ENCODE results near the gene CDH22.

CDH22 gene

DNA sequence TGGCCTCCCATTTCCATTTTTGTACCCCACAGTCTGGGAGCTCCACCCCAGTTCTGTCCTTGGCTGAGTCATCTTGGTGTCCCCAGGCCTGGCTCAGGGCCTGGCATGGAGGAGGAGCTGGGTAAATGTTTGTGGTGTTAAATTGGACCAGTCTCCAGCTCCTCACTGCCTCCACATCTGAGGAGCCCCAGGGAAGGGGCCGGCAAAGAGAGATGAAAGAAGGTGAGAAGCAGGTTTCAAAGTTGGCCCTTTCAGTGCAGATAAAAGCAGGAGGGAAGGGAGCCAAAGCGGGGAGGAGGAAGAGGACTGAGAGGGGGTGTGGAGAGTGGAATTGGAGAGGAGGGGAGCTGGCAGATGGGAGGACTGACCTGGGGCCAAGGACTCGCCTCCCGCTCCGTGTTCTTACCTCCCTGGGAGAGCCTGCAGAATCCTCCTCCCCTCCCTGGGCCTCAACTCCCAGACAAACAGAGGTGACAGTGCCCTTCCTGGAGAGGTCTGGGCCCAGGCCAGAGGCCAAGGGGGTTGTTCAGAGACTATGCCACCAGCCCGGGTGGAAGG lies 101.2 kb downstream of the CDH22 start:
- Histone ChIP-seq H3K36me3 (ENCODE audit: control insufficient read depth, insufficient read depth, low read length) (no peaks in the 10 kb centered on the region), H3K27ac (ENCODE audit: low read depth, low read length) (no peak overlapping the region), H3K4me3 (ENCODE audit: low read length) (no peak overlapping the region), H3K9ac (ENCODE audit: low read length) (no peak overlapping the region), H3K4me1 (ENCODE audit: control insufficient read depth, insufficient read depth, low read length) (no peaks in the 10 kb centered on the region), H3K27me3 (ENCODE audit: control insufficient read depth, insufficient read depth, low read length) (peaks cover 2% of the 10 kb centered on the region)

GRCh38 chr20:46206025-46206424 lies 102.3 kb downstream of the CDH22 start:
- Histone ChIP-seq H3K27me3 (ENCODE audit: control insufficient read depth, insufficient read depth, low read length) (peaks cover 6% of the 10 kb centered on the region), H3K27ac (ENCODE audit: low read depth, low read length) (no peak overlapping the region), H3K4me1 (ENCODE audit: control insufficient read depth, insufficient read depth, low read length) (no peaks in the 10 kb centered on the region), H3K9ac (ENCODE audit: low read length) (no peak overlapping the region), H3K36me3 (ENCODE audit: control insufficient read depth, insufficient read depth, low read length) (no peaks in the 10 kb centered on the region), H3K4me3 (ENCODE audit: low read length) (no peak overlapping the region)

GRCh38 chr20:46205349-46205748 lies 102.9 kb downstream of the CDH22 start:
- Histone ChIP-seq H3K36me3 (ENCODE audit: control insufficient read depth, insufficient read depth, low read length) (no peaks in the 10 kb centered on the region), H3K9ac (ENCODE audit: low read length) (no peak overlapping the region), H3K4me1 (ENCODE audit: control insufficient read depth, insufficient read depth, low read length) (no peaks in the 10 kb centered on the region), H3K27ac (ENCODE audit: low read depth, low read length) (no peak overlapping the region), H3K4me3 (ENCODE audit: low read length) (no peak overlapping the region), H3K27me3 (ENCODE audit: control insufficient read depth, insufficient read depth, low read length) (peaks cover 6% of the 10 kb centered on the region)

DNA sequence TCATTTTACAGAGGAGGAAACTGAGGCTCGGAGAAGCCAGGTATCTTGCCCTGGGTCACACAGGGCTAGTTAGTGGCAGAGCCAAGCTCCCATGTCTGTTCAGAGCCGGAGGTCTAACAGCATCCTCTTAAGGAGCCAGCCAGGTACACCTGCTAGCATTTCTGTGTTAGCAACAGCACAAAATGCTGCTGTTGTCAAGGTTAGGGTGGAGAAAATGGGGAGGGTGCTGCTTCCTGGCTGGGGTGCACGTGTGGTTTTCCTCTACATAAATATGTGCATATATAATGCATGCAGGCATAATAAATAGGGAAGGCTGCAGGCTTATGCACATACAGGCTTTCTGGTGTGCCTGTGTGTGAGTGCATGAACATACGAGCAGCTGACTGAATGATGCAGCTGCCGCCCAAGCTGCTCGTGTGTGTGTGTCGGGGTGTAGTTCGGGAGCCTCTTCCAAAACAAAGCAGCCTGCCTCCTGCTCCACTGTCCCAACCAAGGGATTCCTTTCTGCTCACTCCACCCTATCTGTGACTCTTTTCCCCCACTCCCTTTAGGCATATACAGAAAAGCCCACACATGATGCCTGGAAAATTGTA lies 103.6 kb downstream of the CDH22 start:
- H3K27me3 ChIP-seq (ENCODE audit: control insufficient read depth, insufficient read depth, low read length) = peaks cover 6% of the 10 kb centered on the region
- no peaks in the 10 kb centered on the region for H3K4me1 ChIP-seq (ENCODE audit: control insufficient read depth, insufficient read depth, low read length)
- H3K9ac ChIP-seq (ENCODE audit: low read length) = no peak overlapping the region
- no peaks in the 10 kb centered on the region for H3K36me3 ChIP-seq (ENCODE audit: control insufficient read depth, insufficient read depth, low read length)
- H3K4me3 ChIP-seq (ENCODE audit: low read length) = no peak overlapping the region
- no peak overlapping the region for H3K27ac ChIP-seq (ENCODE audit: low read depth, low read length)

- no peak overlapping the region for H3K4me3 ChIP-seq (ENCODE audit: low read length)
- H3K36me3 ChIP-seq (ENCODE audit: control insufficient read depth, insufficient read depth, low read length) = no peaks in the 10 kb centered on the region
- H3K4me1 ChIP-seq (ENCODE audit: control insufficient read depth, insufficient read depth, low read length) = no peaks in the 10 kb centered on the region
- H3K27me3 ChIP-seq (ENCODE audit: control insufficient read depth, insufficient read depth, low read length) = peaks cover 10% of the 10 kb centered on the region
- no peak overlapping the region for H3K9ac ChIP-seq (ENCODE audit: low read length)
- H3K27ac ChIP-seq (ENCODE audit: low read depth, low read length) = no peak overlapping the region
Observed at GRCh38 chr20:46203510-46203837, 104.8 kb downstream of the CDH22 start.

DNA sequence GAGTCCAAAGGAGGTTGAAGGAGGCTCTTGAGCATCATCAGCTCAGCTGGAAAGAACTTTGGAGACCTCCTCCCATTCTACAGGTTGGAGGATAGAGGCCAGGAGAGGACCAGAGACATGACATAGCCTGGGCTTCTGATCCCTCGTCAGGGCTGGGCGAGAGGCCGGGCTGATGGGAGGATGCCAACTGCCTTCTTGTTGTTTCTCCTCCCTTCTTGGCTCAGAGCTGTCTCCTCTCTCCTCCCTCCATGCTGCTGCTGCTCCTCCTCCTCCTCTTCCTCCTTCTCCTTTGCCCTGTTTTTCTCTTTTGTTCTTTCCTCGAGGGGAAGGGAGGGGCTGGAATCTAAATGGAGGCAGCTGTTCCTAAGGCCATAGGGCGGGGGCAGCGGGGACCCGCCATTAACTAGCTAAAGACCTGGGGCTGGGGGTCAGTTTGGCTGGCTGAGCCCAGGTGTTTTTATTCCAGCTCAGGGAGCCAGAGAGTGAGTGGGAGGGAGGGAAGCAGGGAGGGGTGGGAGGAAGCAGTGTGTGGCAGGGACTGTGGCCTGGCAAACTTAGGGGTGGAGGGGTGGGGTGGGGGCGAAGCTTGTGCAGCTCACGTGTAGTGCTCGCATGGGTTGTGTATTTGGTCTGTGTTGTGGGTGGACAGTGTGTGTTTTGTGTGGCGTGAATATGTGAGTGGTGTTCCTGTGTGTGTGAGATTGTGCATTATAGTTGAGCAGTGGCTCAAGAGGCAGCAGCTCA lies 105.4 kb downstream of the CDH22 start:
- peaks cover 12% of the 10 kb centered on the region for H3K27me3 ChIP-seq (ENCODE audit: control insufficient read depth, insufficient read depth, low read length)
- H3K4me1 ChIP-seq (ENCODE audit: control insufficient read depth, insufficient read depth, low read length) = no peaks in the 10 kb centered on the region
- H3K9ac ChIP-seq (ENCODE audit: low read length) = no peak overlapping the region
- H3K4me3 ChIP-seq (ENCODE audit: low read length) = no peak overlapping the region
- no peak overlapping the region for H3K27ac ChIP-seq (ENCODE audit: low read depth, low read length)
- H3K36me3 ChIP-seq (ENCODE audit: control insufficient read depth, insufficient read depth, low read length) = no peaks in the 10 kb centered on the region

GRCh38 chr20:46200582-46201570 lies 107.4 kb downstream of the CDH22 start:
- Histone ChIP-seq H3K4me1 (ENCODE audit: control insufficient read depth, insufficient read depth, low read length) (no peaks in the 10 kb centered on the region), H3K9ac (ENCODE audit: low read length) (no peak overlapping the region), H3K36me3 (ENCODE audit: control insufficient read depth, insufficient read depth, low read length) (no peaks in the 10 kb centered on the region), H3K4me3 (ENCODE audit: low read length) (no peak overlapping the region), H3K27ac (ENCODE audit: low read depth, low read length) (no peak overlapping the region), H3K27me3 (ENCODE audit: control insufficient read depth, insufficient read depth, low read length) (peaks cover 13% of the 10 kb centered on the region)

DNA sequence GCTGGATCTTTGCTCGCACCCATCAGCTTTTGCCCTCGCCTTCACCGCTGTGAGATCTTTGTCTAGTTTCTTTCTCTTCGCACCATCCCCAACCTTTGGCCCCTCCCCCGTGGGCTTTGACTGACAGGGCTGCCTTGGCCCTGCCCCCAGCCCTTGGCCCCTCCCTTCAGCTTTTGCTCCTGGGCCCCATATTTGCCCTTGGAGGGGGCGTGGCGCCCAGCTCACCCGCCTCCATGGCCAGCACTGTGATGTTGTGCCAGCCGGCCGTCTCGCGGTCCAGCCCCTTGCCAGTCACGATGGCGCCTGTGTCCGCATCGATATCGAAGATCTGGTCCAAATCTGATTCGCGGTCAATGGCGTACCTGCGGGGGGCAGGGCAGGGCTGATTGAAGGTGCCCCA lies 109.1 kb downstream of the CDH22 start:
- Histone ChIP-seq H3K4me3 (ENCODE audit: low read length) (no peak overlapping the region), H3K36me3 (ENCODE audit: control insufficient read depth, insufficient read depth, low read length) (no peaks in the 10 kb centered on the region), H3K27ac (ENCODE audit: low read depth, low read length) (no peak overlapping the region), H3K4me1 (ENCODE audit: control insufficient read depth, insufficient read depth, low read length) (no peaks in the 10 kb centered on the region), H3K27me3 (ENCODE audit: control insufficient read depth, insufficient read depth, low read length) (peaks cover 13% of the 10 kb centered on the region), H3K9ac (ENCODE audit: low read length) (no peak overlapping the region)

DNA sequence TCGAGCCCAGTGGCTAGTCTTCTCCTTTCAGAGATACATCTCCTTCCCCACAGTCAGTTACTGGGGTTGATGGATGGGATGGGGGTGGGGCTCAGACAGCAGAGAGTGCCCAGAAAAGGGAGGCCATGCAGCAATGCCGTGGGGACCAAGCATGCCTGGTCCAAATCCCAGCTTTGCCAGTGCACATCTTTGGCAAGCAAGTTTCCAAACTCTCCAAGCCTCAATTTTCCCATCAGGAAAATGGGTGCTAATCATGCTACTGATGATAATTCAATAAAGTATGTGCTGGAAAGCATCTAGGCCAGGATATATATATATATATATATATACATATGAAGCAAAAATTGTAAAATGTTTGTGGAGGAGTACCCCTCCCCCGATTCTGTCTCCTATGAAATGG lies 111.3 kb downstream of the CDH22 start:
- H3K27me3 ChIP-seq (ENCODE audit: control insufficient read depth, insufficient read depth, low read length) = peaks cover 11% of the 10 kb centered on the region
- H3K27ac ChIP-seq (ENCODE audit: low read depth, low read length) = no peak overlapping the region
- H3K9ac ChIP-seq (ENCODE audit: low read length) = no peak overlapping the region
- H3K4me1 ChIP-seq (ENCODE audit: control insufficient read depth, insufficient read depth, low read length) = no peaks in the 10 kb centered on the region
- no peaks in the 10 kb centered on the region for H3K36me3 ChIP-seq (ENCODE audit: control insufficient read depth, insufficient read depth, low read length)
- no peak overlapping the region for H3K4me3 ChIP-seq (ENCODE audit: low read length)

- Histone ChIP-seq H3K36me3 (ENCODE audit: control insufficient read depth, insufficient read depth, low read length) (no peaks in the 10 kb centered on the region), H3K4me1 (ENCODE audit: control insufficient read depth, insufficient read depth, low read length) (no peaks in the 10 kb centered on the region), H3K27me3 (ENCODE audit: control insufficient read depth, insufficient read depth, low read length) (peaks cover 7% of the 10 kb centered on the region), H3K4me3 (ENCODE audit: low read length) (no peak overlapping the region), H3K27ac (ENCODE audit: low read depth, low read length) (no peak overlapping the region), H3K9ac (ENCODE audit: low read length) (no peak overlapping the region)
Observed at GRCh38 chr20:46195264-46196036, 112.8 kb downstream of the CDH22 start.

DNA sequence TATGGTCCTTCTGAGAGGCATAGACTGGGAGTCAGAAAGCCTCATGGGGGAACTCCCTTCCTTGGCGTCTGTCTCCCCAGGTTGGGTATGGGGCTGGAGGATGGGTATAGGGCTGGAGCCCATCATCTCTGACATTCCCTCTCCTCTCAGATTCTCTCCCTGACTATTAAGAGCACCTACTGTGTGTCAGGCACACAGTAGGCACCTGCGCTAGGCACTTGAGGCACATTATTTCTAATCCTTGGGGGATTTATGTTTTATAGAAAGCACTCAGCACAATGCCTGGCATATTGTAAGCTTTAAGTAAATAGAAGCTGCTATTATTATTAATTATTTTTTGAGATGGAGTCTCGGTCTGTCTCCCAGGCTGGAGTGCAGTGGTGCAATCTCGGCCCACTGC lies 113.9 kb downstream of the CDH22 start:
- Histone ChIP-seq H3K27me3 (ENCODE audit: control insufficient read depth, insufficient read depth, low read length) (peaks cover 7% of the 10 kb centered on the region), H3K9ac (ENCODE audit: low read length) (no peak overlapping the region)

More for the DNA sequence above, 113.9 kb downstream of the CDH22 start:
- no peak overlapping the region for H3K4me3 ChIP-seq (ENCODE audit: low read length)
- H3K36me3 ChIP-seq (ENCODE audit: control insufficient read depth, insufficient read depth, low read length) = no peaks in the 10 kb centered on the region
- H3K27ac ChIP-seq (ENCODE audit: low read depth, low read length) = no peak overlapping the region
- no peaks in the 10 kb centered on the region for H3K4me1 ChIP-seq (ENCODE audit: control insufficient read depth, insufficient read depth, low read length)

Measured in rectal smooth muscle tissue (tissue), 1 donor.